ENCODE data around the gene RBMS3.
"Not testable (repeated sequence)": the region's sequence is repeated elsewhere in the genome, so short reads cannot be mapped to it uniquely, and the experiment has no call there.

Gene RBMS3

DNA sequence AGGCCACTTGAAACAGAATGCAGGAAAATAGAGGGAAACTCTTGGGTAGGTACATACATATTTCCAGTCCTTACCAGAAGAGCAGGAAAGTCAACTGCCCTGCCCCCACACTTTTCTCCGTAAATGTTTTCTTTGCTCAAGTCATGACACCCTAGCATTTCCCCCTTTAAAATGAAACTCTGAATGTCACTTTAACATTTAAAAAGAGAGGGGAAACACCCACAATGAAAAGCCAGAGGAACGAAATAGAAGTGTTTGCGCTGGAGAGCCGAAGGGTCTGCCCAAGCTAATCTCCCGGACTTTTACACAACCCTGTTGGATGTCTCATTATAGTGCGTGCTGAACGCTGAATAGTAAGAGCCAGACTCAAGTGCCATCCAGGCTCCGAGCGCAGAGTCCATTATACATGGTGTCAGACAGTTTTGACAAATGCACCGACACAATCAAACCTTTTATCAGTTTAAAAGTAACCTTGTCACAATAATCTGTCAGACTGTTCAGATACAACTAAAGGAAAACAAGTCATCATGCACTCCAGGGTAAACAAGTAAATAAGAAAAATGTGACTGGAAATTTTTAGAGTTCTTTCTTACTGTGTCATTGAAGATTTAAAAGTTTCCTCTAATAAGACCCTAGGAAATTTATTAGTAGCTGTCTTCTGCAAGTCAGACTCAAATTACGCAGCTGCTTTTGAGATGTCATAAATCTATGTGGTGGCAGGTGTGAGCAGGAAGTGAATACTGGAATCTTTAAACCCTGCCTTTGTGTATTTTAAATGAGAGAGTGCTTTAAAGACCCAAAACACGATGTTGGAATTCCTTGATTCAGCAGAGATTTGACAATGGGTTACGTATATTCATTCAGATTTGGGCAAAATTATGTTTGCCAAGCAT is 159.8 kb downstream of the RBMS3 start:
- DNase-seq, result no peak

DNA sequence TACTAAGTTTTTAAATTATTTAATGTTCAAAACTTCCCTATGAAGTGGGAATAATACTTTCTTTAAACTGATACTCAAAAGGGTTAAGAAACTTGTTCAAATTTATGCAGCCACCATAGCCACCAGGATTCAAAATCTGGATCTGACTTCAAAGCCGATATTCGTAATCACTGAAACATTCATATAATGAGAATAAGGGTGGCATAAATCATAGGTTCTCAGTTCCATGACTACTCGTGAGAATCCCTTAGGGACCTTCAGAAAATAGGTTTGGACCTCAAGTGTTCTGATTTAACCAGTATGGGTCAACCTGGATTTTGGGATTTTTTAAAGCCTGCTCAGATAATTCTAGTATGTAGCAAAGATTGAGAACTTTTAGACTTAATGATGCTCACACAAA is 160.6 kb downstream of the RBMS3 start:
- no peak for DNase-seq

DNA sequence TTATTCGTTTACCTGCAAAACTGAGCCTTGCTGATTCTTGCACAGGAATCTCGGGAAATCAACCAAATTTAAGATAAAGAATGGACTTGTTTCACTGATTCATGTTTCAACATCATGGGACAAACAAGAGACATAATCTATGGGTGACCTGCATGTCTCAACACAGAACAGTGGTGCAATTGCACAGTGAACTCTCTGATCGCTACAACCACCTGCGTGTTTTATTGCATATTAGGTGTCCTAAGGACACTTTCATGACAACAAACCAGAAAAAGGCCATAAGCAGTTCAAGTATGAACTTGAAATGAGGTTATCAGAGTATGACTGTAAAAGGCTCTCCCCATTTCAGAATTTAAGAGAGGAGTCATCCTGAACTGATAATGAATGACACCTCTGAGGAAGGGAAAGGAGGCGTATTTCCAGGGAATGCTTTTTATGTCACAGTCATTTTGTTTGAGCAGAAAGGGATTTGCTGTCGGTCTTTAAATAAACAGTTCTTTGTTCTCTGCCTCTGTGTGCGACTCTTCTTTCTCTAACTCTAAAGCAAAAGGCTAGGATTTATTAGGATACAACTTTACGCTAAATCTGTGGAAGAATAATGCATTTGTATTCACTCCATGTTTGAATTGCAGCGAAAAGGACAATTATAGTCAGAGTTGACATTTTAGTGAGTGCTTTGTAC is 167.2 kb downstream of the RBMS3 start:
- no peak for DNase-seq

DNA sequence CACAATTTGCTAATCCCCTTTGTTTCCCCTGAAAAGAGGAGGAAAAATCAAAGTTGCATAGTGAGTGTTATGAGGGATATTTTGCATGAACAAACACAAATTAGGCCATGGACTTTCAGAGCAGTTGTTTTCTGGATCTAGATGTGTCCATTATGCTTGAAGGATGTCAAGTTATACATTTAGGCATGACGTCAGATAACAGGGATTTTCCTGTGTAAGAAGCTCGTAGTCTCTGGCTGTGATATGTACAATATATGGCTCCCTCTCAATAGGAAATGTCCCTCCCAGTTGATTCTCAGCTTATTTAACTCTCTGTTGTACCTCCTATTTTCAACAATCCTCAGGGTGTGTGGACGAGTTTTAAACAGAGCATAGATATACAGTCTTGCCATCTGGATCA is 171.0 kb downstream of the RBMS3 start:
- no peak for DNase-seq

DNA sequence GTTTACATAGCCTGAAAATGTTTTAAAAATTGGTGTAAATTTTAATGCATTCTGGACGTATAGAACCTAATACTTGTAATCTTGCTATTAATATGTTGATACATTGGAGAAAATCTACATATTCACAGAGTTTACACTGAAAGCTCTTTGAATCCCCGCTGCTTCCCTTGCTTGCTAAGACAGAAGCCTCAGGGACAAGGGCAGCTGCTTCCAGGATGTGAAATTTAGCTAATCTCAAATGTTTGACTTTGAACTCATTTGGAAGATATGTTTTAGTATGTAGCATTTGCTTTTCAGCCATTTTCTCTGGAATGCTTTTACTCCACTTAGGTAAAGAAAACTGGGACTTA is 172.0 kb downstream of the RBMS3 start:
- DNase-seq, result no peak

DNA sequence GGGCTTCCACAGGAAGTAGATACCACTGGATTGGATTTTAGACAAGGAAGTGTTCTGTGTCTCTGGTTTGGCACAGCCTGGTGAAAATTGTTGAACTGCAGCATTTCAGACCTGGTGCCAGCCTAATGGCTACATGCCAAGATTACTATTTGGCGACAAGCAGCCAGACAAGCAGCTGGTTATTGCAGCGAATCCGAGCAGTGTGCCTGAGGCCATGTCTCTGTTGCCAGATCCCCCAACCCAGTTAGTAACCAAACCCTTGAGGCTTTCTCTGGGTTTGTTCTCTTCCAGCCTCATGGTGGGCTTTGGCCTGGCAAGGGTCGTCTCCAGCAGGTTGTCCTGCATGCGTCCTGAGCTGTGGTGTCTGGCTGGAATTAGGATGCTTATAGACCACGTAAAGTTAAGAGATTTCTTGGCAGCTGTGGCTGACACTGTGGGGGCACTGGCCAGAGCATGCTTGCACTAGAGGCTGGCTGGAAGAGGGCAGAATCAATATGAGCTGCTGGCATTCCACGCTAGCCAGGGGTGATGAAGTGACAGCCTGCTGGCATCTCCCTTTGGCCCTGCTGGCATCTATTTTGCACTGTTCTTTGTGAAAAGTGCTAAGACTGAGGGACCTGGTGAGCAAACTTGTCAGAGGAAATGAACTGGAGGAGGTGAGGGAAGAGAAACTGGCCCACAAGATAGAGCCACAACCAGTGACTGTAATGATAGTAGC is 172.6 kb downstream of the RBMS3 start:
- no peak for DNase-seq

DNA sequence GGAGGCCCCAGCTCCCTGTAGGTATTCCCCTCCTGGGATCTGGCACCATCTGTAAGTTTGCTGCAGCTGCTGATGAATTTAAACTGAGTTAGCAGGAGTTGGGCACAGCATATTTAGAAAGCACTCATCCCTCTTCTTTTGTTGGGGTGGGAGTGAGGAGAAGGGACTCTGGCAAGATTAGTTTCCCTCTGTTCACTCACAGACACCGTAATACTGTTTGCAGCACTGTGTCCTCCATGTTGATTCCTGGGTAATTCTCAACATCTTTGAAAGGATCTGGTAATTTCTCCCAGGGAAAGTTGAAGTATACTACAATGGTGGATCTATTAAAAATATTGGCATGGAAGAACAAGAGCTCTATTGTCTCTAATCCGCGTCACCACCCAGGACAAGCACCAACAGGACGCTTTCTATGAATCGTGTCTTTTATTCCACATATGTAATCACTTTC is 173.3 kb downstream of the RBMS3 start:
- DNase-seq, result no peak

DNA sequence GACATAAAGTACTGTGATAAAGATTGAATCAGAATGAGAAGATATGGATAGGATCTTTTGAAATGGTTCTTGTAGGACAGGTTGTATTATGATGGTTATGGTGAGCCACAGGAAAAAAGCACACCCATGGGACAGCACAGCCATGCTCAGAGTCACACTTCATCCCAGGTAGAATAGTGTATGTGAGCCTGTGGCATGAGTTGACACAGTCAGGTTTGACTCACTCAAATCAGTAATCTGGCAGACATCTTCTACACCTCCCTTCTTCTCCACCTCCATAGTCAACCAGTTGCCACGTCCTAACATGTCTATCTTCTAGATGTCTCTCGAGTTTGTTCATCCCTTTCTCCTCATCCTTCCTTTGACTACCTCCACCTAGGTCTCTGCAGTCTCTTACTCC is 176.0 kb downstream of the RBMS3 start:
- no peak for DNase-seq

DNA sequence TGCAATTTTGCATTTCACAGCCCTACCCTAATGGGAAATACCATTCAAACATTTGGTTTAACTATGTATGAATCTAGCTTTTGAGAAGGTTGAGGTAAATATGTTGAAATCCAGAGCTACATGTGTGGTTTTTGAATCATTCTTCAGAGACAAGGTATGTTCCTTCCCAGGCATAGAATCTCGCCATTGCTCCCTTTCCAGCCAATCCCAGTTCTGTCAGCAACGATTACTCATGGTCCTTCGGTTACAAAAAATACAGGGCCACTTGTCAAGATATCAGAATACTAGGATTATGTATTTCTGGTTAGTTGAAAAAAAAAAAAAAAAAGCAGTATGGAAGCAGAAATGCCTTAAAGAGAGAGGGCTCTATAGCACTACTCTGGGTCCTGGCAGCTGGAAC is 182.4 kb downstream of the RBMS3 start:
- no peak for DNase-seq

DNA sequence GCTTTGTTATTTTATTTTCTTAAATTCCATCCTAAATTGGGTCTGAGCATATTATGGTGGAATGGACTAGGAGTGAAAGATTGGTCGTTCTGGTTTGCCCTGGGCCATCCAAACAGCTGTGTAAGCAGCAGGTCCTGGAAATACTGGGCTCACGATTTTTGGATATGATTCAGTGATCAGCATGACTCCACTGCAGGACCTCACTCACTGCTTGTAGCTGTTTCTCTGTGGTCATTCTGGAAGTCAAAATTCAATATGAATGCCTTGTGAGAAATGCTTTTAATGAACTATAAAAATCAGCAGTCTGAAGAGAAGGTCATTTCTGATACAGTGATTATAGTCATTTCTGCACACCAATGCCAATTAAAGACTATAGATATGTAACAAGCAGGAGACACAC is 185.0 kb downstream of the RBMS3 start:
- DNase-seq, result no peak

DNA sequence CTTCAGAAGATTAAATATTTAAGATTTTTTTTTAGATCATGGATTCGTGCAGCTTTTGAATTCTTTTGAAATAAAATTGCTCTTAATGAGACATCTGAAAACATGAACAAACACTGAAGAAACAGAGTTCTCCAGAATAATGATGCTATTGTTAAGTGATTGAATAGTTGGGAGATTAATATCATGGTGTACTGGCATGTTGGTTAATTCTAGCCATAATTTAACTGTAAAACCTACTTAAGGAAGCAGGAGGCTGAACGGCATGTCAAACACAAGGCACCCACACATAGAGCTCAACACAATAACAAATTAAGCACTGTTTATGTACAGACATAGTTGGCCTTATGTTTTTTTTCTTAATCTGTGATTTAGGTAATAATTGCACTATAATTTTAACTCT is 185.6 kb downstream of the RBMS3 start:
- DNase-seq, result no peak

DNA sequence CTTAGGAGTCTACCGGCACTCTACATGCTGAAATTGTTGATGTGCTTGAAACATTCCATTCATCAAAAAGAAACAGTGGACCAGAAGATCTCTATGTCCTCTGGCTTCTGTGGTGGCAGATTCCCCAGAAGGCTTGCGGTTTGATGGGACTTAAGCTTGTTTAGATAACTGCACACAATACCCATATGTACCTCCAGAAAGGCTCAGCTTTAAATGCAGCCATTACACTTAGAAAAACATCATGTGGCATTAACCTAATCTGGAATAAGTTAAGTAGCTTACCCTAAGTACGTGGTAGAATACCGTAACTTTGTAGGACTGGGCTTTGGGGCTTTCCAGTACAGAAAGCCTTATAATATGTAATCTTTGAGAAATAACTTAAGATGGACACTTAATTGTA is 187.3 kb downstream of the RBMS3 start:
- no peak for DNase-seq

DNA sequence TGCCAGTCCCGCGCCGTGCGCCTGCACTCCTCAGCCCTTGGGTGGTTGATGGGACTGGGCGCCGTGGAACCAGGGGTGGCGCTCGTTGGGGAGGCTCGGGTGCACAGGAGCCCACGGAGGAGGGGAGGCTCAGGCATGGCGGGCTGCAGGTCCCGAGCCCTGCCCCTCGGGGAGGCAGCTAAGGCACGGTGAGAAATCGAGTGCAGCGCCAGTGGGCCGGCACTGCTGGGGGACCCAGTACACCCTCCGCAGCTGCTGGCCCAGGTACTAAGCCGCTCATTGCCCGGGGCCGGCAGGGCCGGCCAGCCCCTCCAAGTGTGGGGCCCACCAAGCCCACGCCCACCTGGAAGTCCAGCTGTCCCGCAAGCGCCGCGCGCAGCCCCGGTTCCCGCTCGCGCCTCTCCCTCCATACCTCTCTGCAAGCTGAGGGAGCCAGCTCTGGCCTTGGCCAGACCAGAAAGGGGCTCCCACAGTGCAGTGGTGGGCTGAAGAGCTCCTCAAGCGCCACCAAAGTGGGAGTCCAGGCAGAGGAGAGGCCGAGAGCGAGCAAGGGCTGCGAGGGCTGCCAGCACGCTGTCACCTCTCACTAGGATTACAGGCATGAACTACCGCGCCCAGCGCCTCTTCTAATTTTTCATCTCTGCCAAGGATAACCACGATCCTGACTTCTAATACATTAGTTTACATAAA is 192.8 kb downstream of the RBMS3 start:
- DNase-seq, result not testable (repeated sequence)

DNA sequence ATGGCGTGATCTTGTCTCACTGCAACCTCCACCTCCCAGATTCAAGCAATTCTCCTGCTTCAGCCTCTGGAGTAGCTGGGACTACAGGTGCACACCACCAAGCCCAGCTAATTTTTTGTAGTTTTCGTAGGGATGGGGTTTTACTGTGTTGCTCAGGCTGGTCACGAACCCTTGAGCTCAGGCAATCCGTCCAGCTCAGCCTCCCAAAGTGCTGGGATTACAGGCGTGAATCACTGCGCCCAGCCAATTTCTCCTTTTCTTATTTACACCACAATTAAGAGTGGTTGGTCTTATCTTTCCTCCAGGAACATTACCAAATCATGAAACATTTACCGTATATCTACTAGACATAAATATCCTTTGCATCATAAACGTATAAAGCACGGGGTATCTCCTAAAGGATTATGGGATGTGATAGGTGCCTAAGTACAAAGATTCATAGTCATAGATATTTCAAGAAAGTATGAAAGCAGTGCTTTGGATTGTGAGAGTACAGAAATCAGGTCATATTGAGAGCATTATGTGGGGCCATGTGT is 194.5 kb downstream of the RBMS3 start:
- no peak for DNase-seq

DNA sequence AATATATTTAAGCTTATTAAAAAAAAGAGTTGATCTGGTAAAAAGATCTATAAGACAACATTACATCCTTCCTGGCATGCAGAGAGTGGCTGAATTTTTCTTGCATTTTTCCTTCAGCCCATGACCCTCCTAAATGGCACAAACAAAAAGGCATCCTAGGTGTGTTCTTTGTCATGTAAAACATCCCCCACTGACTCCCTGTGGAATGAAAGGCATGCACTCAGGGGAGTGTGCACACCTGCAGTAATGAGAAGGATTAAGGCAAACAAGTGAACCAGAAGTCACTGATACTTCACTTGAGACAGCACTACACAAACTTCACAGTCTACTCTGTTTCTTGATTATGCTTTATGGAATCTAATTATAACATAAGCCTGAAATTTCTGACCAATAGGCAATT is 195.0 kb downstream of the RBMS3 start:
- DNase-seq, result no peak

DNA sequence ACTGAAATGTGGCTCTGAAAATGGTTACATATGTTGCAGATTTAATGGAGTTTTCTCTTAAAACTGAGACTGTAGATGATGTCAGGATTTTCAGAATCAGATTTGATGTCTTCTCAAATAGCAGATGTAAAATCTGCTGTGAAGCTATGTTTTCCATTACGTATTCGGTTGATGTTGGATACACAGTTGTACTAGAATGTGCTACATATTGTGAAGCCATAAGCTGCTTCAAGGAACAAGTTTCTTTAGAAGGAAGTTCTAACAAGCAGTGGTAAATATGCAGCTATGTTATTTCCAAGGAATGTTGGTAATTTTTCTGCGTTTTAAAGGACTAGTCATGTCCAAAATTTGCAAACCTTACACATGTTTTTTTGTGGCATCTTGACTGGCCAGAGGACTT is 197.7 kb downstream of the RBMS3 start:
- no peak for DNase-seq

DNA sequence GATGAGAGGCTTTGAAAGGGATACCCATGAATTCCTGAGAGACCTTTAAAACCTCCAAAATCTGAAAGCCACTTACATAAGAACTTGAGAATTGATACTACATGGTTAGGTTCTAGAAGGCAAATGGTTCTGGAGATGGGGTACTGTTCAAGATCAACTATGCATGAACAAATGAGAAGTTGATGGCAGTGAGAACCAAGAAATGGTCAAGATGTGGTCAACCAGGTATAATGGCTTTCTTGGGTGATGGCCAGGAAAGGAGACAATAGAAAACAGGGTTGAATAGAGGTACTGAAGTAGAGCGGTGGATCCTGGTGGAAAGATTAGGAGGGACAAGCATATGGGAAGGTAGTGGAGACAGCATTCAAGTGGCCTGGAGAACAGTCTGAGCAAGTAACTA is 200.4 kb downstream of the RBMS3 start:
- DNase-seq, result no peak

DNA sequence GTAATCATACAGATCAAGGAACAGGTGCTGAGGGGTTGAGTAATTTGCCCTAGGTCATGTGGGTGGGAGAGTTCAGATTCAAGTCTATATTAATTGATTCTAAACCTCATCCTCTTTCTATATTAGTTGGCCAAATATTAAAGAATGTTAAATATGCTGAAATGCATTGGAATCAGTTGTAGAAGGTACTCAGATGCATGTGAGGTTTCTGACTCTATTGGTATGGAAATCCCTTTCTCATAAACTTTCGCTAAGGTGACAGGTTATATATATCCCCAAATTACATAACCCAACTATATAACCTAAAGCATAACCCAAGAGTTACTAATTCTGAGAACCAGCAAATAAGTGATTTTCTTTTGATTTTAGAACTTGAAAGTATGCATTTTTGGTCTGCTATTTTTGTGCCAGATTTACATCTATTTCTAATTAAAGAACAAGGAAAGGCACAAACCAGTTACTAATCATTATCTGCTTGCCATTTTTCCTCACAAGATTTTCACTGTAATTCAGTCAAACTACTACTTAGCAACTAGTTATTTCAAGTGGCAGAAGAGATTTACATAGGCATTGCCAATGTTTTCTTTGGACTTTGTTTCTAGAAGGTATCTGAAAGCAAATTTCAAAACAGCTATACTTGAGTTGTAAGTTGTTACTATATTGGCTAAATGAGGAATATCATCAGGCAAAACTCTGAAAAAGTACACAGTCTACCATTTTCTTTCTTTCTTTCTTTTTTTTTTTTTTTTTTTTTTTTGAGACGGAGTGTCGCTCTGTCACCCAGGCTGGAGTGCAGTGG is 201.3 kb downstream of the RBMS3 start:
- DNase-seq, result no peak

DNA sequence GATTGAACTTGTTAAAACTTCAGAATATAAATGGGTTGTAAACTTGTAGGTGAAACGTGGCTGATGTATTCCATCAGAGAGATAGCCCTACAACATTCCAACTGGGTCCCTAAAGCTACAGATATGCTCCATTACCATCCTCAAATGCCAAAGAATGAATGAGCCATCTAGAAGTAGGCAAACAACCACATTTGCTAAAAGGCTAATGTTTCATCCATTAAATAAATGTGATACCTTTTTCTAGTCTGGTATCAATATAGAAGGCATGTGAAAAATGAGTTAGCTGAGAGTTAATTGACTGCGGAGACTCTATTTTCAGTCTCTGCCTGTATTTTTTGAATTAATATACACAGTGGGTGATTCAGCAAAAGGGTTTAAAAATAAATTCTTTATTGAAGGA is 203.8 kb downstream of the RBMS3 start:
- DNase-seq, result no peak

DNA sequence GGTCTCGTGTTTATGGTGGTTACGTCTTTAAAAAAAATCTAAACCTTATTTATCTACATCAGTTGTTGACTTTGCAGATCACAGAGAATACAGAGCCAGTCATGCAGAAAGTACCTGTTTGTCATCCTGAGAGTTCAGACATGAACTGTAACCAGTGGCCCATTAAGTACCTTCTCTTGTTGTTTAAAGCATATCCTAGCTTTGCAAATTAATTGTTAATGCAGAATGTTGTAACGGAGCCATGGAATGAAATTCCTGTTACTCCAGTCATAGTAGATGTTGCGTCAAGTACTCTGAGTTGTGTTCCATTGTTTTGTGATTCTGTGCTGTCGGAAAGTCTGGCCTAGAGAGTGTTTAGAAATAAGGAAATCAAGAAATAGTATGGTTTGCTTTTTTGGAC is 205.2 kb downstream of the RBMS3 start:
- no peak for DNase-seq

DNA sequence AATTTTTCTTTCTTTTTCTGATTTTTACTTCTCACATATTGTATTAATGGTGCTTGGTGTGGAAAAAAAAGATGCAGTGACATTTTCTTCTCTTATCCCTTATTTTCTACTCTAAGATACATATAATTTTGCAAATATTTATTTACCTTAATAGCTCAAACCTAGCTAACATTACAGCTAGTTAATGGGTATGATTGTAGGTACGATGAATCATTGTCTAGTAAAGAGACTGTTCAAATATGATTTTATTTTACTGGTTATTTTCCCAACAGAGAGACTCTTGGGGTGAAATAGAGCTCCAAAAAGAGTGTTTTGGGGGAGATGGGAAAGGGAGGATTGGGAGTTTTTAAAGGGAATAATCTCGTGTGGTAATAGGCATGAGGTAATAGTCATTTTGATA is 206.0 kb downstream of the RBMS3 start:
- DNase-seq, result no peak

DNA sequence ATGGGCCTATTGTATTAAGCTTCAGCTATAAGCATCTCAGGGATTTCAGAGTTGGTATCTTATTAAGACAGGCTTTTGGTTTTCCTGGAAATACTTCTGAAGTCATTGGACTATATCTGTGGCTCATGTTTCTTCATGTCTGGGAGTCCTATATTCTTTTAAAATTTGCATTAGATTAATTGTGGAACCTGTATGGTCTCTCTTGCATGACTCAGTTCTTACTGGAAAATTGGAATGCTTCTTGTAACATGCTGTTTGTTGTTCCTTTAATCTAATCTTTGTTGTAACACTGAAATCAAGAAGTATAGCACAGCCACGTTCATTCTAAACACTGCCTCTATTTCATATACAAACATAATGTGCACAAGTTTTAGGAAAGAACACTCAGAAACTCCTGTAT is 208.1 kb downstream of the RBMS3 start:
- DNase-seq, result no peak

Measured in NCI-H1436 treated with DMSO at 0.1 percent for 48 hours (cell line).